Stomach (tissue), 4 donors: ENCODE measurements around the gene DNAAF2.

Source experiments
- EP300 ChIP-seq: sonication (generic); formaldehyde crosslinking; IDR thresholded peaks from one replicate; pipeline ENCODE4 v1.6.1; 2017; ENCODE audit warnings: antibody characterized with exemption
- POLR2A ChIP-seq, 4 donors: fragments of 450-650 bp; IDR thresholded peaks; one replicate each; pipeline ENCODE4 v1.6.1; 2016; ENCODE audit warnings: antibody characterized with exemption in 4 of 4, control low read depth in 2 of 4, mild to moderate bottlenecking in 1 of 4, moderate library complexity in 1 of 4
- POLR2AphosphoS5 ChIP-seq, 3 donors: sonication (generic); formaldehyde crosslinking; IDR thresholded peaks; one replicate each; pipeline ENCODE4 v1.6.1; 2016; ENCODE audit warnings: antibody characterized with exemption in 3 of 3
- TF ChIP-seq, protein P1 (sequence below), 7 experiments: fragments of 450-650 bp in 4 of 7; fragments of 200-600 bp in 3 of 7; sonication (generic) in 3 of 7; IDR thresholded peaks; one replicate each; pipeline ENCODE4 v1.5.1; 2016 to 2019; ENCODE audit warnings: antibody characterized with exemption in 7 of 7, control low read depth in 2 of 7, mild to moderate bottlenecking in 1 of 7

DNA sequence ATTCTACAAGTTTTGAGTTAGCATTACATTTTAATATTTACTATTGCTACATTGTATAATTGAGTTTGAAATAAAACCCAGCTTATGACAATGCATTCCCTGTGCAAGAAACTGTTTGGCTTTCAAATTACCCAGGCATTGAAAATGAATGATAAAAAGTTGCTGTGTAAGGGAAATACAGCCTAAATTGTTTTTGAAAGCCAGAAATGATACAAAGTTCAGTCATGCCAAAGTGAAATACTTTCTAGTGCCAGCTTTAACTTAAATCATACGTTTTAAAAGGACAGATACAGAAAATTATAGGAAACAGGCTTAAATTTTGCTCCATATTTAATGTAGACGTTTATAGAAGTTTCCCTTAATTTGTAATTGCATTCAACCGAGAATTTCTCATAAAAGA lies 11.7 kb downstream of the DNAAF2 start:
- TF ChIP-seq, protein P1, sequence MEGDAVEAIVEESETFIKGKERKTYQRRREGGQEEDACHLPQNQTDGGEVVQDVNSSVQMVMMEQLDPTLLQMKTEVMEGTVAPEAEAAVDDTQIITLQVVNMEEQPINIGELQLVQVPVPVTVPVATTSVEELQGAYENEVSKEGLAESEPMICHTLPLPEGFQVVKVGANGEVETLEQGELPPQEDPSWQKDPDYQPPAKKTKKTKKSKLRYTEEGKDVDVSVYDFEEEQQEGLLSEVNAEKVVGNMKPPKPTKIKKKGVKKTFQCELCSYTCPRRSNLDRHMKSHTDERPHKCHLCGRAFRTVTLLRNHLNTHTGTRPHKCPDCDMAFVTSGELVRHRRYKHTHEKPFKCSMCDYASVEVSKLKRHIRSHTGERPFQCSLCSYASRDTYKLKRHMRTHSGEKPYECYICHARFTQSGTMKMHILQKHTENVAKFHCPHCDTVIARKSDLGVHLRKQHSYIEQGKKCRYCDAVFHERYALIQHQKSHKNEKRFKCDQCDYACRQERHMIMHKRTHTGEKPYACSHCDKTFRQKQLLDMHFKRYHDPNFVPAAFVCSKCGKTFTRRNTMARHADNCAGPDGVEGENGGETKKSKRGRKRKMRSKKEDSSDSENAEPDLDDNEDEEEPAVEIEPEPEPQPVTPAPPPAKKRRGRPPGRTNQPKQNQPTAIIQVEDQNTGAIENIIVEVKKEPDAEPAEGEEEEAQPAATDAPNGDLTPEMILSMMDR (IDR thresholded peaks at IDR 0.05), result no peak
- TF ChIP-seq EP300 (no peak), POLR2A (IDR thresholded peaks at IDR 0.05) (no peak), POLR2AphosphoS5 (IDR thresholded peaks at IDR 0.05) (no peak)
